Keratinocyte (primary cell): ENCODE results near the gene EMX1. TPM values are rescaled to one million over a fixed set of nuclear protein-coding genes. Genes with fewer than 3 reads are reported as not detected.

Source experiments
- DNase-seq: peaks from one replicate; pipeline ENCODE4 v3.0.0-alpha.2; 2011; ENCODE audit warnings: low read depth, missing footprints, low spot score
- FAIRE-seq: peaks from 2 replicates; lab custom pipeline; 2011; peaks lifted over from hg19 to GRCh38; lab: Jason Lieb, UNC
- H2AFZ ChIP-seq: 2 replicates; pipeline ENCODE4 v1.6.0; 2012; ENCODE audit warnings: low read length, control low read depth, inconsistent platforms; ENCODE audit not compliant: control insufficient read depth
- H3K27ac ChIP-seq: 2 replicates; pipeline ENCODE4 v1.5.1; 2011; ENCODE audit warnings: low read length; ENCODE audit not compliant: control insufficient read depth, insufficient read depth
- H3K27me3 ChIP-seq: 3 replicates; pipeline ENCODE4 v1.6.0; 2011; ENCODE audit warnings: low read length; ENCODE audit not compliant: control insufficient read depth, insufficient read depth; ENCODE audit errors: extremely low read depth
- H3K36me3 ChIP-seq, 2 experiments: 2 replicates in 1 of 2; 3 replicates in 1 of 2; pipeline ENCODE4 v1.5.1; 2011; ENCODE audit warnings: low read length in 2 of 2, mild to moderate bottlenecking in 1 of 2; ENCODE audit not compliant: control insufficient read depth in 2 of 2, insufficient read depth in 2 of 2; ENCODE audit errors: extremely low read depth in 1 of 2
- H3K4me1 ChIP-seq: 3 replicates; pipeline ENCODE4 v1.5.1; 2011; ENCODE audit warnings: low read length; ENCODE audit not compliant: control insufficient read depth, insufficient read depth; ENCODE audit errors: extremely low read depth
- H3K4me2 ChIP-seq: 3 replicates; pipeline ENCODE4 v1.6.0; 2011; ENCODE audit warnings: low read depth, low read length; ENCODE audit not compliant: control insufficient read depth, insufficient read depth; ENCODE audit errors: extremely low read depth
- H3K4me3 ChIP-seq, 3 experiments: fragments of 200-600 bp in 1 of 3; sonication (generic) in 1 of 3; 2 replicates in 2 of 3; 3 replicates in 1 of 3; pipeline ENCODE4 v1.5.1; 2011 to 2016; ENCODE audit warnings: low read length in 3 of 3, mild to moderate bottlenecking in 3 of 3, control low read depth in 2 of 3, inconsistent platforms in 1 of 3, low read depth in 1 of 3, mixed read lengths in 1 of 3, mixed run types in 1 of 3, moderate library complexity in 1 of 3; ENCODE audit not compliant: control insufficient read depth in 2 of 3, insufficient read depth in 2 of 3; ENCODE audit errors: extremely low read depth in 1 of 3
- H3K79me2 ChIP-seq: 2 replicates; pipeline ENCODE4 v1.6.0; 2012; ENCODE audit warnings: low read length; ENCODE audit not compliant: control insufficient read depth, insufficient read depth
- H3K9ac ChIP-seq: 3 replicates; pipeline ENCODE4 v1.6.0; 2011; ENCODE audit warnings: low read length; ENCODE audit not compliant: control insufficient read depth, insufficient read depth; ENCODE audit errors: extremely low read depth
- H3K9me1 ChIP-seq: 3 replicates; pipeline ENCODE4 v1.6.0; 2011; ENCODE audit warnings: low read length; ENCODE audit not compliant: control insufficient read depth, insufficient read depth; ENCODE audit errors: extremely low read depth
- H3K9me3 ChIP-seq: 2 replicates; pipeline ENCODE4 v1.5.1; 2012; ENCODE audit warnings: low read depth, low read length; ENCODE audit not compliant: control insufficient read depth
- H4K20me1 ChIP-seq: 3 replicates; pipeline ENCODE4 v1.6.0; 2011; ENCODE audit warnings: low read length; ENCODE audit not compliant: control insufficient read depth, insufficient read depth; ENCODE audit errors: extremely low read depth
- CTCF ChIP-seq, 3 experiments: IDR thresholded peaks in 1 of 3; conservative IDR thresholded peaks in 1 of 3; optimal IDR thresholded peaks in 1 of 3; 2 replicates in 2 of 3; 3 replicates in 1 of 3; pipeline versions ENCODE3 to v1.5.1; 2011; ENCODE audit warnings: low read length in 3 of 3, mild to moderate bottlenecking in 3 of 3, moderate library complexity in 2 of 3, control low read depth in 1 of 3, inconsistent platforms in 1 of 3; ENCODE audit not compliant: insufficient read depth in 2 of 3; ENCODE audit errors: extremely low read depth in 1 of 3
- EZH2 ChIP-seq: IDR thresholded peaks from one replicate; pipeline ENCODE4 v1.6.1; 2012; ENCODE audit warnings: inconsistent platforms, mild to moderate bottlenecking, low read length, moderate library complexity
- dilution Hi-C: fragments of 300-500 bp; cut with MboI; formaldehyde crosslinking; loops from one replicate; pipeline ENCODE4 v1.7.0; 2020; ENCODE audit warnings: low sequenced_read_pairs; ENCODE audit not compliant: extremely low pct_ligation_motif_present
- polyA plus RNA-seq, 5 experiments: library from polyadenylated mRNA; depleted of rRNA in 3 of 5; stranded (reverse) in 3 of 5; stranded (forward) in 1 of 5; unstranded in 1 of 5; fragments of >200 nt; gene quantifications; 1 replicate in 1 of 5; 2 replicates in 3 of 5; 3 replicates in 1 of 5; pipeline versions ENCODE4 v1.2.1 to v1.2.3, GENCODE V29; 2011 to 2012; ENCODE audit warnings: missing spikeins in 2 of 5, low read depth in 1 of 5, low replicate concordance in 1 of 5

Gene EMX1
- polyA plus RNA-seq, 1 donor (not counting 4 experiments of a cell fraction or from before 2014, with no cell fraction given) = not detected

- H3K79me2 ChIP-seq = no peaks in the 10 kb centered on the region
- no peak overlapping the region for H3K27ac ChIP-seq
- peaks cover 21% of the 10 kb centered on the region for H3K4me1 ChIP-seq
- dilution Hi-C loops = no loop called here
- H3K9me1 ChIP-seq = no peaks in the 10 kb centered on the region
- peaks cover 41% of the 10 kb centered on the region for H3K27me3 ChIP-seq
- H3K9ac ChIP-seq = no peak overlapping the region
- no peaks in the 10 kb centered on the region for H3K9me3 ChIP-seq
- H3K4me2 ChIP-seq = no peak overlapping the region
- no peak for DNase-seq
- no peaks in the 10 kb centered on the region for H4K20me1 ChIP-seq
- no peak for FAIRE-seq
- no peak for TF ChIP-seq CTCF (optimal IDR thresholded peaks at IDR 0.05 in 1 of 3, IDR thresholded peaks at IDR 0.05 in 1 of 3, conservative IDR thresholded peaks at IDR 0.05 in 1 of 3; ENCODE audit: extremely low read depth in 1 of 3, insufficient read depth in 2 of 3, low read length in 3 of 3)
- no peaks in the 10 kb centered on the region for H3K36me3 ChIP-seq
- no peak overlapping the region for H2AFZ ChIP-seq
- no peak overlapping the region for H3K4me3 ChIP-seq
Measured at GRCh38 chr2:72933646-72934151, 16.4 kb downstream of the EMX1 start.

GRCh38 chr2:72934683-72935610 is 17.6 kb downstream of the EMX1 start:
- no peaks in the 10 kb centered on the region for H3K9me1 ChIP-seq
- H3K4me3 ChIP-seq = peak overlapping the region in 1 of 3 experiments; percentile 8
- no peak overlapping the region for H2AFZ ChIP-seq
- DNase-seq = peak; percentile 54
- dilution Hi-C loops = no loop called here
- H3K27ac ChIP-seq = no peak overlapping the region
- TF ChIP-seq EZH2 (peak; percentile 43), CTCF (optimal IDR thresholded peaks at IDR 0.05 in 1 of 3, IDR thresholded peaks at IDR 0.05 in 1 of 3, conservative IDR thresholded peaks at IDR 0.05 in 1 of 3; ENCODE audit: extremely low read depth in 1 of 3, insufficient read depth in 2 of 3, low read length in 3 of 3) (peak; percentile 53 to 58 (median 54))
- peak; percentile 90 for FAIRE-seq
- no peaks in the 10 kb centered on the region for H3K79me2 ChIP-seq
- H3K27me3 ChIP-seq = peaks cover 33% of the 10 kb centered on the region
- no peaks in the 10 kb centered on the region for H3K9me3 ChIP-seq
- no peak overlapping the region for H3K9ac ChIP-seq
- peaks cover 21% of the 10 kb centered on the region for H3K4me1 ChIP-seq
- no peaks in the 10 kb centered on the region for H4K20me1 ChIP-seq
- peak overlapping the region; percentile 66 for H3K4me2 ChIP-seq
- H3K36me3 ChIP-seq = no peaks in the 10 kb centered on the region
